Hepatocyte (in vitro differentiated cells): ENCODE measurements around the gene LHPP. TPM values are rescaled to one million over a fixed set of nuclear protein-coding genes. Genes with fewer than 3 reads are reported as not detected.
"Not testable (repeated sequence)": the region's sequence is repeated elsewhere in the genome, so short reads cannot be mapped to it uniquely, and the experiment has no call there.

Source experiments
- DNase-seq: peaks from one replicate; pipeline ENCODE4 v3.0.0-alpha.2; 2016; ENCODE audit warnings: low spot score
- H2AFZ ChIP-seq: fragments of 200-600 bp; sonication (generic); 2 replicates; pipeline ENCODE4 v1.6.0; 2016; ENCODE audit warnings: antibody characterized with exemption, mild to moderate bottlenecking
- H3K27ac ChIP-seq: fragments of 200-600 bp; sonication (generic); 2 replicates; pipeline ENCODE4 v1.5.1; 2016; ENCODE audit warnings: mild to moderate bottlenecking
- H3K27me3 ChIP-seq: fragments of 200-600 bp; sonication (generic); 2 replicates; pipeline ENCODE4 v1.6.1; 2016
- H3K36me3 ChIP-seq: fragments of 200-600 bp; sonication (generic); replicated peaks from 2 replicates; pipeline ENCODE4 v1.5.1; 2016; ENCODE audit warnings: low read depth; ENCODE audit not compliant: insufficient read depth
- H3K4me1 ChIP-seq: fragments of 200-600 bp; sonication (generic); 2 replicates; pipeline ENCODE4 v1.5.1; 2016; ENCODE audit warnings: mild to moderate bottlenecking, moderate library complexity; ENCODE audit not compliant: insufficient read depth
- H3K4me2 ChIP-seq: fragments of 200-600 bp; sonication (generic); 2 replicates; pipeline ENCODE4 v1.6.0; 2016
- H3K4me3 ChIP-seq: fragments of 200-600 bp; sonication (generic); 2 replicates; pipeline ENCODE4 v1.5.1; 2016; ENCODE audit warnings: mild to moderate bottlenecking
- H3K79me2 ChIP-seq: fragments of 200-600 bp; sonication (generic); 2 replicates; pipeline ENCODE4 v1.6.0; 2017; ENCODE audit warnings: mild to moderate bottlenecking
- H3K9me2 ChIP-seq: fragments of 200-600 bp; sonication (generic); replicated peaks from 2 replicates; pipeline ENCODE4 v1.6.0; 2017; ENCODE audit warnings: mild to moderate bottlenecking; ENCODE audit not compliant: insufficient read depth
- H3K9me3 ChIP-seq: fragments of 200-600 bp; sonication (generic); 2 replicates; pipeline ENCODE4 v1.5.1; 2016; ENCODE audit warnings: low read depth, mild to moderate bottlenecking
- H4K20me1 ChIP-seq: fragments of 200-600 bp; sonication (generic); 2 replicates; pipeline ENCODE4 v1.6.0; 2016; ENCODE audit warnings: mild to moderate bottlenecking; ENCODE audit not compliant: insufficient read depth, poor library complexity, severe bottlenecking
- EZH2 ChIP-seq: fragments of 200-600 bp; sonication (generic); IDR thresholded peaks from 2 replicates; pipeline ENCODE4 v1.6.1; 2016; ENCODE audit warnings: antibody characterized with exemption, mild to moderate bottlenecking, borderline replicate concordance
- EZH2phosphoT487 ChIP-seq: fragments of 200-600 bp; sonication (generic); IDR thresholded peaks from one replicate; pipeline ENCODE4 v1.6.1; 2018; ENCODE audit warnings: antibody characterized with exemption, mild to moderate bottlenecking, low read depth, moderate library complexity; ENCODE audit not compliant: unreplicated experiment, severe bottlenecking
- WGBS: methylation state at CpG from one replicate; pipeline ENCODE4 v1.1.6; 2016; ENCODE audit warnings: low lambda C conversion rate; ENCODE audit errors: missing lambda C conversion rate; 5-methylcytosine and 5-hydroxymethylcytosine counted together
- polyA plus RNA-seq: library from polyadenylated mRNA; unstranded; fragments of >200 nt; fragmentation: Nextera tagmentation; extraction: Ambion mirVana; gene quantifications from 2 replicates; pipeline ENCODE4 v1.2.1, GENCODE V29; 2016
- total RNA-seq: library from RNA; depleted of rRNA; stranded (reverse); fragments of >200 nt; gene quantifications from 2 replicates; pipeline ENCODE4 v1.2.3, GENCODE V29; 2014
- TF ChIP-seq, protein P1 (sequence below): fragments of 200-600 bp; sonication (generic); IDR thresholded peaks from 2 replicates; pipeline ENCODE4 v1.5.1; 2016; ENCODE audit warnings: antibody characterized with exemption, mild to moderate bottlenecking; ENCODE audit not compliant: poor library complexity

The LHPP gene
- total and polyA plus RNA-seq, 2 experiments from 2014 or later, result 29.4 to 30.3 TPM

DNA sequence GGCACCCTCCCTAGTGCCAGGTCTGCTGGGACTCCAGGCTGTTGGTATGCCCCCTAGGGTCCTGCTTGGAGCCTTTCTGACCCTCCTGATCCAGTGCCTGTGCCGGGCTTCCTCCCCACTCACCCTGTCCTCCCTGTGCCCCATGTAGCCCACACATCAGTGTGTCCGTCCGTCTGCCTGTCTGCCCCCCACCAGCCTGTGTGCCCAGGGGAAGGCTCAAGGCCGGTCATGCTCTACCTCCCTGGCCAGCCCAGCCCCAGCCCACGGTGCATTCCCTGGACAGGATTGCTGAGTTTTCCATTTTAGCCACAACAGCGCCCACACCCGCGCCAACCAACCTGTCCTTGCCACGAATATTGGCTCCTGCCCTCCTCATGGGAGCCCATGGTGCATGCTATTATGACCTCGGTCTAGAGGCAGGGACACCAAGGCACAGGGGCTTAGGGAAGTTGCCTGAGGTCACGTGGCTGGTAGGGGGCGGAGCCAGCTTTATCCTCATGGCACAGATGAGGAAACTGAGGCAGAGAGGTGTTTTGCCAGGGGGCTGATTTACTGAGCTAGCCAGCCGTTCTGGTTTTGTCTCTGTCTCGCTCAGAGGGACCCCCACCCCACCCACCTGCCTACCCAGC, 146.6 kb downstream of the LHPP start:
- no peak overlapping the region for H3K4me2 ChIP-seq
- H4K20me1 ChIP-seq, result no peaks in the 10 kb centered on the region
- no peaks in the 10 kb centered on the region for H3K9me3 ChIP-seq
- no peaks in the 10 kb centered on the region for H3K36me3 ChIP-seq
- H3K79me2 ChIP-seq, result no peaks in the 10 kb centered on the region
- H3K27ac ChIP-seq, result no peak overlapping the region
- no peaks in the 10 kb centered on the region for H3K4me1 ChIP-seq
- DNase-seq, result no peak
- H2AFZ ChIP-seq, result no peak overlapping the region
- no peaks in the 10 kb centered on the region for H3K27me3 ChIP-seq
- WGBS, result 91% methylated on average over 13 of the region's 14 CpGs
- no peak overlapping the region for H3K4me3 ChIP-seq
- no peaks in the 10 kb centered on the region for H3K9me2 ChIP-seq
- no peak for TF ChIP-seq EZH2
- TF ChIP-seq EZH2phosphoT487, result no peak
- TF ChIP-seq, protein P1, sequence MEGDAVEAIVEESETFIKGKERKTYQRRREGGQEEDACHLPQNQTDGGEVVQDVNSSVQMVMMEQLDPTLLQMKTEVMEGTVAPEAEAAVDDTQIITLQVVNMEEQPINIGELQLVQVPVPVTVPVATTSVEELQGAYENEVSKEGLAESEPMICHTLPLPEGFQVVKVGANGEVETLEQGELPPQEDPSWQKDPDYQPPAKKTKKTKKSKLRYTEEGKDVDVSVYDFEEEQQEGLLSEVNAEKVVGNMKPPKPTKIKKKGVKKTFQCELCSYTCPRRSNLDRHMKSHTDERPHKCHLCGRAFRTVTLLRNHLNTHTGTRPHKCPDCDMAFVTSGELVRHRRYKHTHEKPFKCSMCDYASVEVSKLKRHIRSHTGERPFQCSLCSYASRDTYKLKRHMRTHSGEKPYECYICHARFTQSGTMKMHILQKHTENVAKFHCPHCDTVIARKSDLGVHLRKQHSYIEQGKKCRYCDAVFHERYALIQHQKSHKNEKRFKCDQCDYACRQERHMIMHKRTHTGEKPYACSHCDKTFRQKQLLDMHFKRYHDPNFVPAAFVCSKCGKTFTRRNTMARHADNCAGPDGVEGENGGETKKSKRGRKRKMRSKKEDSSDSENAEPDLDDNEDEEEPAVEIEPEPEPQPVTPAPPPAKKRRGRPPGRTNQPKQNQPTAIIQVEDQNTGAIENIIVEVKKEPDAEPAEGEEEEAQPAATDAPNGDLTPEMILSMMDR, result no peak

DNA sequence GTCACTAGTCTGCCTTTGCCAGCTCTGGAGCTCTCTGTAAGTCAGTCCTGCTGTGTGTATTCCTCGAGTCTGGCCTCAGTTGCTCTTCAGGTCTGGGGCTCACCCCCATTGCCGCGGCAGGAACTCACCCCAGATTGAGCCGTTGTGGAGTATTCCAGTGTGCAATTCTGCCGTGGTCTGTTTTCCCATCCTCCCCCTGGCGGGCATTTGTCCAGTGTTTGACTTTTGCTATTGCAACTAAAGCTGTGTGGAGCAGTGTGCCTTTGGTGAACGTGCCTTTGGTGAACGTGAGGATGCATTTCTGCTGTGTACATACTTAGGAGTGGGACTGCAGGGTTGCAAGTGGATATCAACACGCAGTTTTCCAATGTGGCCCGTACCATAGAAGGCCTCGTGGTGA, 148.1 kb downstream of the LHPP start:
- H3K79me2 ChIP-seq, result no peaks in the 10 kb centered on the region
- no peaks in the 10 kb centered on the region for H3K9me3 ChIP-seq
- no peaks in the 10 kb centered on the region for H3K9me2 ChIP-seq
- no peak overlapping the region for H3K27ac ChIP-seq
- H3K4me1 ChIP-seq, result no peaks in the 10 kb centered on the region
- H3K27me3 ChIP-seq, result no peaks in the 10 kb centered on the region
- no peaks in the 10 kb centered on the region for H4K20me1 ChIP-seq
- no peak overlapping the region for H2AFZ ChIP-seq
- 87% methylated on average over 11 of the region's 11 CpGs for WGBS
- DNase-seq, result no peak
- H3K4me2 ChIP-seq, result no peak overlapping the region
- TF ChIP-seq EZH2phosphoT487, result no peak
- no peak for TF ChIP-seq EZH2
- TF ChIP-seq, protein P1, result no peak
- H3K36me3 ChIP-seq, result no peaks in the 10 kb centered on the region
- no peak overlapping the region for H3K4me3 ChIP-seq

DNA sequence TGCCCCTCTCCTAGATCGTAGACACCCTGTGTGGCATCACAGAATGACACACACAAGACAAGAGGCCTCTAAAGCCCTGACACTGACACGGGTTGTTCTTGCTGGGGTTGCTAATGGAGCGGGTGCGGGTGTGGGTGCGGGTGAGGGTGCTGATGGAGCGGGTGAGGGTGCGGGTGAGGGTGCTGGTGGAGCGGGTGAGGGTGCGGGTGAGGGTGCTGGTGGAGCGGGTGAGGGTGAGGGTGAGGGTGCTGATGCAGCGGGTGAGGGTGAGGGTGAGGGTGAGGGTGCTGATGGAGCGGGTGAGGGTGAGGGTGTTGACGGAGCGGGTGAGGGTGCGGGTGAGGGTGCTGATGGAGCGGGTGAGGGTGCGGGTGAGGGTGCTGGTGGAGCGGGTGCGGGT, 148.6 kb downstream of the LHPP start:
- not testable (repeated sequence) for H4K20me1 ChIP-seq, H3K27me3 ChIP-seq, H3K36me3 ChIP-seq, H3K4me2 ChIP-seq, H3K4me3 ChIP-seq, H3K9me2 ChIP-seq, DNase-seq, H3K9me3 ChIP-seq, H3K27ac ChIP-seq, H3K4me1 ChIP-seq, H3K79me2 ChIP-seq, H2AFZ ChIP-seq
- 94% methylated on average over 5 of the region's 19 CpGs for WGBS

DNA sequence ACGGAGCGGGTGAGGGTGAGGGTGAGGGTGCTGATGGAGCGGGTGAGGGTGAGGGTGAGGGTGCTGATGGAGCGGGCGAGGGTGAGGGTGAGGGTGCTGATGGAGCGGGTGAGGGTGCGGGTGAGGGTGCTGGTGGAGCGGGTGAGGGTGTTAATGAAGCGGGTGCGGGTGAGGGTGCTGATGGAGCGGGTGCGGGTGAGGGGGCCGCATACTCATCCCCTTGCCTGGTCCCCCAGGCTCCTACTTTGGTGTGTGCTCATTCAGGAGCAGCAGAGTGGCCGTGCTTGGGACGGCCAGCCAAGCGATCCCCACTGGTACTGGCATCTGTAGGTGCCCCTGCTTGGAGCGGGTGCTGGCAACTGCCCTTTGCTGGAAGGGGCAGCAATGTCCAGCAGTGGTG, 149.2 kb downstream of the LHPP start:
- not testable (repeated sequence) for H3K9me3 ChIP-seq, H3K4me2 ChIP-seq, H4K20me1 ChIP-seq, H2AFZ ChIP-seq, H3K79me2 ChIP-seq, DNase-seq, H3K4me3 ChIP-seq, H3K27ac ChIP-seq, H3K36me3 ChIP-seq, H3K4me1 ChIP-seq, H3K9me2 ChIP-seq, H3K27me3 ChIP-seq
- WGBS, result 100% methylated on average over 5 of the region's 17 CpGs
